ENCODE results near the gene NMRK1. TPM values are rescaled to one million over a fixed set of nuclear protein-coding genes. Genes with fewer than 3 reads are reported as not detected.

NMRK1 gene
- total and polyA plus RNA-seq, 2 of the 13 experiments (the other 11 are each of a cell fraction or from before 2014, with no cell fraction given): 9.1 to 12.9 TPM

GRCh38 chr9:75063556-75064305 lies 24.2 kb downstream of the NMRK1 start:
- intact Hi-C loops (cut with micrococcal nuclease; ENCODE audit: unreplicated experiment): no loop called here
- TF ChIP-seq BHLHE40 (IDR thresholded peaks at IDR 0.05; ENCODE audit: low read length) (no peak), MED1 (CRISPR knock-in tag; IDR thresholded peaks at IDR 0.05) (no peak), ZNF777 (CRISPR knock-in tag; IDR thresholded peaks at IDR 0.05) (no peak)
- TF ChIP-seq, protein P1, sequence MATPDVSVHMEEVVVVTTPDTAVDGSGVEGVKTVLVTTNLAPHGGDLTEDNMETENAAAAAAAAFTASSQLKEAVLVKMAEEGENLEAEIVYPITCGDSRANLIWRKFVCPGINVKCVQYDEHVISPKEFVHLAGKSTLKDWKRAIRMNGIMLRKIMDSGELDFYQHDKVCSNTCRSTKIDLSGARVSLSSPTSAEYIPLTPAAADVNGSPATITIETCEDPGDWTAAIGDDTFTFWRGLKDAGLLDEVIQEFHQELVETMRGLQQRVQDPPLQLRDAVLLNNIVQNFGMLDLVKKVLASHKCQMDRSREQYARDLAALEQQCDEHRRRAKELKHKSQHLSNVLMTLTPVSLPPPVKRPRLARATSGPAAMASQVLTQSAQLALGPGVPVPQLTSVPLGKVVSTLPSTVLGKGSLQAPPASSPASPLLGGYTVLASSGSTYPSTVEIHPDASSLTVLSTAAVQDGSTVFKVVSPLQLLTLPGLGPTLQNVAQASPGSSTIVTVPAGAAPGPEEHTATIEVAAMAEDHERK (CRISPR knock-in tag; IDR thresholded peaks at IDR 0.05; ENCODE audit: low read depth): no peak
- TF ChIP-seq, protein P2, sequence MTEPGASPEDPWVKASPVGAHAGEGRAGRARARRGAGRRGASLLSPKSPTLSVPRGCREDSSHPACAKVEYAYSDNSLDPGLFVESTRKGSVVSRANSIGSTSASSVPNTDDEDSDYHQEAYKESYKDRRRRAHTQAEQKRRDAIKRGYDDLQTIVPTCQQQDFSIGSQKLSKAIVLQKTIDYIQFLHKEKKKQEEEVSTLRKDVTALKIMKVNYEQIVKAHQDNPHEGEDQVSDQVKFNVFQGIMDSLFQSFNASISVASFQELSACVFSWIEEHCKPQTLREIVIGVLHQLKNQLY (CRISPR knock-in tag; IDR thresholded peaks at IDR 0.05): no peak
- DNase-seq (ENCODE audit: low spot score): no peak
- Histone ChIP-seq H3K4me1 (ENCODE audit: insufficient read depth, low read length) (no peaks in the 10 kb centered on the region), H3K79me2 (ENCODE audit: insufficient read depth, low read length) (no peaks in the 10 kb centered on the region), H3K27ac (ENCODE audit: extremely low read length, insufficient read depth, low read length) (no peak overlapping the region), H4K20me1 (ENCODE audit: insufficient read depth, low read length) (no peaks in the 10 kb centered on the region), H3K36me3 (replicated peaks in 1 of 2; ENCODE audit: control insufficient read depth in 1 of 2, insufficient read depth in 2 of 2, low read length in 2 of 2) (no peaks in the 10 kb centered on the region), H3K4me2 (ENCODE audit: low read depth, low read length) (no peak overlapping the region), H3K9me3 (ENCODE audit: low read length) (no peaks in the 10 kb centered on the region), H3K9ac (ENCODE audit: insufficient read depth, low read depth, low read length) (no peak overlapping the region), H2AFZ (ENCODE audit: low read length) (no peak overlapping the region), H3K4me3 (replicated peaks in 1 of 3; ENCODE audit: insufficient read depth in 1 of 3, low read depth in 2 of 3, low read length in 3 of 3) (no peak overlapping the region), H3K27me3 (ENCODE audit: control insufficient read depth in 1 of 2, insufficient read depth in 2 of 2, low read length in 2 of 2) (no peaks in the 10 kb centered on the region)
- FAIRE-seq: no peak
- in situ Hi-C loops (cut with HindIII; ENCODE audit: extremely low pct_ligation_motif_present, low pct_unique_long_range_greater_than_20kb): no loop called here
- ChIA-PET CTCF (ENCODE audit: low intra/inter-chr PET ratio, low total read pairs) (no interaction called here), POLR2A (interaction anchor here (1.6 kb wide), 2 partner anchors 10 to 35 kb away, joined by 6 to 7 read pairs; partner anchors contain the start of gene CARNMT1)
- BruUV-seq (replicated peaks): no TSS peak
- peak; percentile 35; the same call in 1 of the 3 replicates for ATAC-seq
- WGBS (ENCODE audit: low lambda C conversion rate): 57% methylated on average over 1 of the region's 1 CpG

DNA sequence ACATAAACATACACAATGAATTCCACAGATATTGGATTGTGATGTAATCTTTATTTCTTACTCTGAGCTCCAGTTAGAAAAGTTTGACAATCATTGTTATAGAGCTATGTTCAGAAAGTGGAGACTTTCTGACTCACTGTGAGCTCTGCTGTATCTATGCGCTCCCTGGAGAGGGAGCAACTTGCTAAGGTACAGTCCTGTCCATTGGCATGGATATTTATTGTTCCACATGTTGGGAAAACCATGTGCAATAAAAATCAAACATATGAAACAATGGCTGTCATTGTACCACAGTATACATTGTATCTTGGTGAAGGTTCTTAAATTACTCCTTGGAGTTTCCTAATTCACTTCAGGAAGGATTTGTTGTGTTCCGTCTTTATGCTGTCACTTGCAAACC lies 26.8 kb downstream of the NMRK1 start:
- no peak overlapping the region for H3K27ac ChIP-seq (ENCODE audit: extremely low read length, insufficient read depth, low read length)
- no peaks in the 10 kb centered on the region for H3K36me3 ChIP-seq (replicated peaks in 1 of 2; ENCODE audit: control insufficient read depth in 1 of 2, insufficient read depth in 2 of 2, low read length in 2 of 2)
- ATAC-seq (no peak), FAIRE-seq (no peak), DNase-seq (ENCODE audit: low spot score) (no peak)
- in situ Hi-C loops (cut with HindIII; ENCODE audit: extremely low pct_ligation_motif_present, low pct_unique_long_range_greater_than_20kb) (no loop called here), intact Hi-C loops (cut with micrococcal nuclease; ENCODE audit: unreplicated experiment) (no loop called here)
- no peaks in the 10 kb centered on the region for H3K4me1 ChIP-seq (ENCODE audit: insufficient read depth, low read length)
- H3K27me3 ChIP-seq (ENCODE audit: control insufficient read depth in 1 of 2, insufficient read depth in 2 of 2, low read length in 2 of 2): no peaks in the 10 kb centered on the region
- H3K4me2 ChIP-seq (ENCODE audit: low read depth, low read length): no peak overlapping the region
- 0 out of 2 replicates have a peak, but pooled peaks cover 7% of the 10 kb centered on the region for H3K9me3 ChIP-seq (ENCODE audit: low read length)
- no peaks in the 10 kb centered on the region for H4K20me1 ChIP-seq (ENCODE audit: insufficient read depth, low read length)
- WGBS (ENCODE audit: low lambda C conversion rate): 91% methylated on average over 2 of the region's 2 CpGs
- no peak overlapping the region for H3K9ac ChIP-seq (ENCODE audit: insufficient read depth, low read depth, low read length)
- no peak overlapping the region for H2AFZ ChIP-seq (ENCODE audit: low read length)
- no peak for TF ChIP-seq ZNF629 (CRISPR knock-in tag; conservative IDR thresholded peaks at IDR 0.05)
- TF ChIP-seq ZNF24 (IDR thresholded peaks at IDR 0.05): no peak
- TF ChIP-seq, protein P3, sequence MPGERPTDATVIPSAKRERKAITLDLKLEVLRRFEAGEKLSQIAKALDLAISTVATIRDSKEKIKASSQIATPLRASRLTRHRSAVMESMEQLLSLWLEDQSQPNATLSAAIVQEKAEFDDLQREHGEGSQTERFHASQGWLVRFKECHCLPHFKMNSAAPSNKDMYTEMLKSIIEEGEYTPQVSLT (CRISPR knock-in tag; IDR thresholded peaks at IDR 0.05; ENCODE audit: borderline replicate concordance, low read depth): no peak
- TF ChIP-seq GPBP1L1 (CRISPR knock-in tag; IDR thresholded peaks at IDR 0.05): no peak
- TF ChIP-seq ZNF136 (CRISPR knock-in tag; IDR thresholded peaks at IDR 0.05; ENCODE audit: low read depth): no peak
- TF ChIP-seq, protein P4, sequence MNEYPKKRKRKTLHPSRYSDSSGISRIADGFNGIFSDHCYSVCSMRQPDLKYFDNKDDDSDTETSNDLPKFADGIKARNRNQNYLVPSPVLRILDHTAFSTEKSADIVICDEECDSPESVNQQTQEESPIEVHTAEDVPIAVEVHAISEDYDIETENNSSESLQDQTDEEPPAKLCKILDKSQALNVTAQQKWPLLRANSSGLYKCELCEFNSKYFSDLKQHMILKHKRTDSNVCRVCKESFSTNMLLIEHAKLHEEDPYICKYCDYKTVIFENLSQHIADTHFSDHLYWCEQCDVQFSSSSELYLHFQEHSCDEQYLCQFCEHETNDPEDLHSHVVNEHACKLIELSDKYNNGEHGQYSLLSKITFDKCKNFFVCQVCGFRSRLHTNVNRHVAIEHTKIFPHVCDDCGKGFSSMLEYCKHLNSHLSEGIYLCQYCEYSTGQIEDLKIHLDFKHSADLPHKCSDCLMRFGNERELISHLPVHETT (CRISPR knock-in tag; conservative IDR thresholded peaks at IDR 0.05): no peak
- TF ChIP-seq PAF1 (CRISPR knock-in tag; IDR thresholded peaks at IDR 0.05): no peak
- CTCF ChIA-PET (ENCODE audit: low intra/inter-chr PET ratio, low total read pairs): no interaction called here
- H3K79me2 ChIP-seq (ENCODE audit: insufficient read depth, low read length): no peaks in the 10 kb centered on the region
- no TSS peak for BruUV-seq (replicated peaks)
- POLR2A ChIA-PET: no interaction called here
- H3K4me3 ChIP-seq (replicated peaks in 1 of 3; ENCODE audit: insufficient read depth in 1 of 3, low read depth in 2 of 3, low read length in 3 of 3): no peak overlapping the region

All from HepG2 (cell line).